Smooth muscle cell (in vitro differentiated cells): ENCODE results near the gene NEU4. TPM values are rescaled to one million over a fixed set of nuclear protein-coding genes. Genes with fewer than 3 reads are reported as not detected.

Source experiments
- DNase-seq: peaks from one replicate; lab custom pipeline; 2025; ENCODE audit not compliant: unreplicated experiment; lab: John Stamatoyannopoulos, UW
- H2AFZ ChIP-seq: fragments of 200-600 bp; sonication (generic); 2 replicates; pipeline ENCODE4 v1.6.0; 2016; ENCODE audit warnings: antibody characterized with exemption, low read depth, mild to moderate bottlenecking
- H3F3A ChIP-seq: fragments of 200-600 bp; sonication (generic); 2 replicates; pipeline ENCODE4 v1.6.0; 2017; ENCODE audit warnings: antibody characterized with exemption, low read depth
- H3K27ac ChIP-seq: fragments of 200-600 bp; sonication (generic); 2 replicates; pipeline ENCODE4 v1.5.1; 2016; ENCODE audit warnings: low read depth, mild to moderate bottlenecking
- H3K27me3 ChIP-seq: fragments of 200-600 bp; sonication (generic); 2 replicates; pipeline ENCODE4 v1.6.1; 2016; ENCODE audit warnings: low read depth, mild to moderate bottlenecking
- H3K36me3 ChIP-seq: fragments of 200-600 bp; sonication (generic); 2 replicates; pipeline ENCODE4 v1.5.1; 2016; ENCODE audit warnings: low read depth
- H3K4me1 ChIP-seq: fragments of 200-600 bp; sonication (generic); 2 replicates; pipeline ENCODE4 v1.5.1; 2016; ENCODE audit warnings: low read depth
- H3K4me2 ChIP-seq: fragments of 200-600 bp; sonication (generic); 2 replicates; pipeline ENCODE4 v1.6.0; 2016; ENCODE audit warnings: mild to moderate bottlenecking
- H3K4me3 ChIP-seq: fragments of 200-600 bp; sonication (generic); 2 replicates; pipeline ENCODE4 v1.5.1; 2016; ENCODE audit warnings: mild to moderate bottlenecking
- H3K79me2 ChIP-seq: fragments of 200-600 bp; sonication (generic); 2 replicates; pipeline ENCODE4 v1.6.0; 2016; ENCODE audit warnings: low read depth, mild to moderate bottlenecking
- H3K9ac ChIP-seq: fragments of 200-600 bp; sonication (generic); 2 replicates; pipeline ENCODE4 v1.6.0; 2016; ENCODE audit warnings: low read depth
- H3K9me3 ChIP-seq: fragments of 200-600 bp; sonication (generic); replicated peaks from 2 replicates; pipeline ENCODE4 v1.5.1; 2016; ENCODE audit warnings: low read depth
- H4K20me1 ChIP-seq: fragments of 200-600 bp; sonication (generic); 2 replicates; pipeline ENCODE4 v1.6.0; 2016; ENCODE audit warnings: low read depth
- WGBS: methylation state at CpG from one replicate; pipeline ENCODE4 v1.1.7; 2016; ENCODE audit warnings: low lambda C conversion rate; 5-methylcytosine and 5-hydroxymethylcytosine counted together
- polyA plus RNA-seq: library from polyadenylated mRNA; unstranded; fragments of >200 nt; fragmentation: Nextera tagmentation; extraction: Ambion mirVana; gene quantifications from 2 replicates; pipeline ENCODE4 v1.2.1, GENCODE V29; 2016
- total RNA-seq: library from RNA; depleted of rRNA; stranded (reverse); fragments of >200 nt; gene quantifications from 2 replicates; pipeline ENCODE4 v1.2.3, GENCODE V29; 2014
- TF ChIP-seq, protein P1 (sequence below): fragments of 200-600 bp; sonication (generic); IDR thresholded peaks from 2 replicates; pipeline ENCODE4 v1.5.1; 2017; ENCODE audit warnings: borderline replicate concordance, mild to moderate bottlenecking, antibody characterized with exemption; ENCODE audit not compliant: insufficient read depth, poor library complexity, severe bottlenecking

NEU4 gene
- total and polyA plus RNA-seq, 2 experiments from 2014 or later = 0.10 TPM; not detected in 1

- Histone ChIP-seq H3K36me3 (no peaks in the 10 kb centered on the region), H2AFZ (no peak overlapping the region), H3K4me3 (no peak overlapping the region), H3K4me2 (no peak overlapping the region), H3K79me2 (no peaks in the 10 kb centered on the region), H3K27ac (no peak overlapping the region), H3F3A (no peaks in the 10 kb centered on the region), H3K27me3 (no peaks in the 10 kb centered on the region), H3K9me3 (no peaks in the 10 kb centered on the region), H3K4me1 (no peaks in the 10 kb centered on the region), H4K20me1 (no peaks in the 10 kb centered on the region), H3K9ac (no peak overlapping the region)
- whole genome bisulfite sequencing = 97% methylated on average over 26 of the region's 26 CpGs
- TF ChIP-seq, protein P1, sequence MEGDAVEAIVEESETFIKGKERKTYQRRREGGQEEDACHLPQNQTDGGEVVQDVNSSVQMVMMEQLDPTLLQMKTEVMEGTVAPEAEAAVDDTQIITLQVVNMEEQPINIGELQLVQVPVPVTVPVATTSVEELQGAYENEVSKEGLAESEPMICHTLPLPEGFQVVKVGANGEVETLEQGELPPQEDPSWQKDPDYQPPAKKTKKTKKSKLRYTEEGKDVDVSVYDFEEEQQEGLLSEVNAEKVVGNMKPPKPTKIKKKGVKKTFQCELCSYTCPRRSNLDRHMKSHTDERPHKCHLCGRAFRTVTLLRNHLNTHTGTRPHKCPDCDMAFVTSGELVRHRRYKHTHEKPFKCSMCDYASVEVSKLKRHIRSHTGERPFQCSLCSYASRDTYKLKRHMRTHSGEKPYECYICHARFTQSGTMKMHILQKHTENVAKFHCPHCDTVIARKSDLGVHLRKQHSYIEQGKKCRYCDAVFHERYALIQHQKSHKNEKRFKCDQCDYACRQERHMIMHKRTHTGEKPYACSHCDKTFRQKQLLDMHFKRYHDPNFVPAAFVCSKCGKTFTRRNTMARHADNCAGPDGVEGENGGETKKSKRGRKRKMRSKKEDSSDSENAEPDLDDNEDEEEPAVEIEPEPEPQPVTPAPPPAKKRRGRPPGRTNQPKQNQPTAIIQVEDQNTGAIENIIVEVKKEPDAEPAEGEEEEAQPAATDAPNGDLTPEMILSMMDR = no peak
- no peak for DNase-seq
These were observed 42.5 kb downstream of the NEU4 start for GRCh38 chr2:241851325-241852115.

GRCh38 chr2:241852116-241852980 is 43.4 kb downstream of the NEU4 start:
- H3K27ac ChIP-seq = no peak overlapping the region
- no peaks in the 10 kb centered on the region for H3K9me3 ChIP-seq
- no peaks in the 10 kb centered on the region for H3K27me3 ChIP-seq
- no peak for DNase-seq
- H3K36me3 ChIP-seq = no peaks in the 10 kb centered on the region
- H3K4me1 ChIP-seq = no peaks in the 10 kb centered on the region
- no peak overlapping the region for H3K4me2 ChIP-seq
- 92% methylated on average over 35 of the region's 39 CpGs for WGBS
- H3K9ac ChIP-seq = no peak overlapping the region
- no peak overlapping the region for H3K4me3 ChIP-seq
- H4K20me1 ChIP-seq = no peaks in the 10 kb centered on the region
- H2AFZ ChIP-seq = no peak overlapping the region
- H3K79me2 ChIP-seq = no peaks in the 10 kb centered on the region
- TF ChIP-seq, protein P1 = no peak
- no peaks in the 10 kb centered on the region for H3F3A ChIP-seq

DNA sequence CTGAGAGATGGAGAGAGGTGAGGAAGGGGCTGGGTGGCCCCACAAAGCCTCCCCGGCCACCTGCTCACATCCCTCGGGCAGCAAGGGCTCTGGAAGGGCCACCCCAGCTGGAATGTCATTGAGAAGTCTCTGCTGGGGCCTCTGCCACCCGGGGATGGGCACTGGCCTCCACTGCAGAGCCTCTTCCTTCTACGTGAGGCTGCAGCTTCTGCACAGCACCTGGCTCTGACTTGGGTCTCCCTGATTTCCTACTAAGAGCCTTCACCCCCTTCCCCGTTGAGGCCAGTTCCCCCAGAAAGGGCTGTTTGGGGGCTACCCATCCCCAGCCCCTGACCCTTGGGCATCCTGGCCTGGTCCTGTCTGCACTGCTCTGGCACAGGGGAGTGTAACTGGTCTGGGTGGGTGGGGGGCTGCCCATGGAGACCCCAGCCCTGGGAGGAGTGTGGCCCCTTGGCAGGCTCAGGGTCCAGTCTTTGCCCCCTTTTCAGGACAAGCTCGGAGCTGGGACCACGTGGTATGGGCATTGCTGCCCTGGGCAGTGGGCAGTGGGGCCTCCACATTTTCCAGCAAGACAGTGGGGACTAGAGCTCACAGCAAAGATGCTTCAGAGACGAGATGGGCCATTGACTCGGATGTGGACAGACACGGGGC is 44.1 kb downstream of the NEU4 start:
- Histone ChIP-seq H2AFZ (no peak overlapping the region), H3F3A (no peaks in the 10 kb centered on the region), H3K27me3 (no peaks in the 10 kb centered on the region), H3K4me2 (no peak overlapping the region), H3K9ac (no peak overlapping the region), H4K20me1 (no peaks in the 10 kb centered on the region), H3K4me3 (no peak overlapping the region), H3K79me2 (no peaks in the 10 kb centered on the region), H3K27ac (no peak overlapping the region), H3K4me1 (no peaks in the 10 kb centered on the region), H3K9me3 (no peaks in the 10 kb centered on the region), H3K36me3 (no peaks in the 10 kb centered on the region)
- TF ChIP-seq, protein P1 = no peak
- WGBS = 93% methylated on average over 10 of the region's 10 CpGs
- no peak for DNase-seq
